HG03139 (cell line): ENCODE measurements around the gene PROX1.
"Not testable (repeated sequence)": the region's sequence is repeated elsewhere in the genome, so short reads cannot be mapped to it uniquely, and the experiment has no call there.

Source experiments
- ATAC-seq: cut with Tn5 transposase; IDR thresholded peaks from one replicate; pipeline ENCODE4 v1.9.1; 2021; ENCODE audit not compliant: unreplicated experiment

PROX1 gene

GRCh38 chr1:214067397-214067796 is 79.6 kb downstream of the PROX1 start:
- no peak for ATAC-seq

- no peak for ATAC-seq
Observed at GRCh38 chr1:214067853-214068703, 80.3 kb downstream of the PROX1 start.

- no peak for ATAC-seq
Observed at GRCh38 chr1:214068979-214069378, 81.2 kb downstream of the PROX1 start.

GRCh38 chr1:214071469-214071868 is 83.7 kb downstream of the PROX1 start:
- ATAC-seq = no peak

GRCh38 chr1:214072426-214073157 is 84.8 kb downstream of the PROX1 start:
- ATAC-seq = no peak

GRCh38 chr1:214074477-214074876 is 86.7 kb downstream of the PROX1 start:
- ATAC-seq = no peak

- no peak for ATAC-seq
Observed at GRCh38 chr1:214075305-214075998, 87.7 kb downstream of the PROX1 start.

- no peak for ATAC-seq
Observed at GRCh38 chr1:214075999-214076707, 88.4 kb downstream of the PROX1 start.

- ATAC-seq = no peak
Observed at GRCh38 chr1:214076708-214077065, 88.9 kb downstream of the PROX1 start.

GRCh38 chr1:214078950-214079349 is 91.2 kb downstream of the PROX1 start:
- ATAC-seq = no peak

- ATAC-seq = no peak
Observed at GRCh38 chr1:214085325-214085724, 97.6 kb downstream of the PROX1 start.

GRCh38 chr1:214086945-214087344 is 99.2 kb downstream of the PROX1 start:
- no peak for ATAC-seq

- not testable (repeated sequence) for ATAC-seq
Observed at GRCh38 chr1:214089003-214089402, 101.2 kb downstream of the PROX1 start.
